Measurements from ENCODE around the gene PDSS2. TPM values are rescaled to one million over a fixed set of nuclear protein-coding genes. Genes with fewer than 3 reads are reported as not detected.
A peak's percentile ranks its signal among the peaks of the same experiment; 100 is the strongest.

PDSS2 gene, protein sequence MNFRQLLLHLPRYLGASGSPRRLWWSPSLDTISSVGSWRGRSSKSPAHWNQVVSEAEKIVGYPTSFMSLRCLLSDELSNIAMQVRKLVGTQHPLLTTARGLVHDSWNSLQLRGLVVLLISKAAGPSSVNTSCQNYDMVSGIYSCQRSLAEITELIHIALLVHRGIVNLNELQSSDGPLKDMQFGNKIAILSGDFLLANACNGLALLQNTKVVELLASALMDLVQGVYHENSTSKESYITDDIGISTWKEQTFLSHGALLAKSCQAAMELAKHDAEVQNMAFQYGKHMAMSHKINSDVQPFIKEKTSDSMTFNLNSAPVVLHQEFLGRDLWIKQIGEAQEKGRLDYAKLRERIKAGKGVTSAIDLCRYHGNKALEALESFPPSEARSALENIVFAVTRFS
- total RNA-seq, result 10 to 100 TPM; 19.4 to 19.8 TPM
- polyA plus RNA-seq, result 10 to 100 TPM in 1 of 2 donors, 1 to 10 TPM in 1; 6.6 to 11.7 TPM
- long read RNA-seq, donor 1, partial matches to known transcripts, result 0 of 7 reads
- long read RNA-seq, donor 1, other reads (novel, unspliced or antisense), result 0 of 7 reads
- long read RNA-seq, donor 2, partial matches to known transcripts, result 0 of 2 reads
- long read RNA-seq, donor 2, other reads (novel, unspliced or antisense), result 0 of 2 reads
- long read RNA-seq, donor 3, partial matches to known transcripts, result 0 of 2 reads
- long read RNA-seq, donor 3, other reads (novel, unspliced or antisense), result 0 of 2 reads
- long read RNA-seq, donor 4, result 0 reads
- long read RNA-seq, donor 5, partial matches to known transcripts, result 0 of 4 reads
- long read RNA-seq, donor 5, other reads (novel, unspliced or antisense), result 0 of 4 reads

DNA sequence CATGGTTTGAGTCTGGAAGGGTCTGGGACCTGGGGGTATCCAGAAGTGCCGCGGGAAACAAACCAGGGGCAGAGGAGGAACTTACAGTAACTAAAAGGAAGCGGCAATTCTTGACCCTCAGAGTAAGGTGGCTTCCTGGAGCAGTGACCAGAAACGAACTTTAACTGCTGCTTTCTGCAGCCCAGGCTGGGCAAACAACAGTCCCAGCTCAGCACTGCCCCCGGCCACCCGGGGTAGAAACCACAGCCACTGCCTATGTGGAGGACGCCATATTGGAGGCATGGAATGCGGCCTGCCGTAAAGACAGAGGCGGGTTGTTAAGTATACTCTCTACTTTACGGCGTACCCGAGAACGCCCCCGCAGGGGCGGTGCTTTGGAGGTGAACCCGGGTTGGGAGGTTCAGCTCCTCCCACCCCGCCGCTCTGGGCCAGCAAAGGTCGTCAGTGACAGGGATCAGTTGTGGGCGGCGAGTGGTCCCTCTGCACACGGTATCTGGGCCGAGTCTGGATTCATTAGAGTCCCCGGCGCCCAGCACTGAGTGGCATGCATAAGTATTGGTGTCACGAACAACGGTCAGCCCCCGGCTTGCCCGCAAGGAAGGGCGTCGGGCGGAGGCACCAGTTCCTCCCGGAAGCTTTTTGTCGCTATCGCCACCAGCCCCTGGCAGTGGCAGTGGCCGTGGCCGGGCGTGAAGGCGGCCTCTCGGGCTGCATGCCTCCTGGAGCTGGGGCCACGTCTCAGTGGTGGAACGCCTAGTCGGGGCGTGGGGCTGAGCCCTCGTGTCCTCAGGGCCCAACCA, at the start of gene PDSS2:
Gene PDSS2, minus strand, starts transcription at position 282 of the 800 bp plus-strand sequence. Its CDS starts 279 bp downstream, at position 3.
- peak; percentile 97 to 98 (median 98) for DNase-seq
- Histone ChIP-seq H3K27ac (ENCODE audit: low read depth in 1 of 2, low read length in 1 of 2) (peak within 1 kb of the TSS; percentile 89 to 99), H3K4me1 (ENCODE audit: control insufficient read depth in 5 of 5, insufficient read depth in 5 of 5, low read length in 5 of 5) (peaks cover 0 to 11% (median 2%) of the 10 kb centered on the region in 5 donors), H3K36me3 (ENCODE audit: control insufficient read depth in 4 of 4, insufficient read depth in 4 of 4, low read length in 4 of 4) (peaks cover 0 to 3% (median 0%) of the 10 kb centered on the region in 4 donors), H3K9me3 (ENCODE audit: control insufficient read depth in 4 of 4, insufficient read depth in 3 of 4, low read length in 3 of 4) (no peaks in the 10 kb centered on the region), H3K4me3 (peak within 1 kb of the TSS; percentile 71), H3K27me3 (ENCODE audit: control insufficient read depth in 3 of 3, insufficient read depth in 3 of 3, low read length in 2 of 3) (no peaks in the 10 kb centered on the region), H3K9ac (ENCODE audit: insufficient read depth in 1 of 2, low read length in 2 of 2) (peak within 1 kb of the TSS; percentile 88)
- 0% methylated on average over 46 of the region's 46 CpGs for WGBS, 2 donors
- ATAC-seq (ENCODE audit: insufficient read depth, low FRiP score), result peak; percentile 98
- TF ChIP-seq, protein P1, sequence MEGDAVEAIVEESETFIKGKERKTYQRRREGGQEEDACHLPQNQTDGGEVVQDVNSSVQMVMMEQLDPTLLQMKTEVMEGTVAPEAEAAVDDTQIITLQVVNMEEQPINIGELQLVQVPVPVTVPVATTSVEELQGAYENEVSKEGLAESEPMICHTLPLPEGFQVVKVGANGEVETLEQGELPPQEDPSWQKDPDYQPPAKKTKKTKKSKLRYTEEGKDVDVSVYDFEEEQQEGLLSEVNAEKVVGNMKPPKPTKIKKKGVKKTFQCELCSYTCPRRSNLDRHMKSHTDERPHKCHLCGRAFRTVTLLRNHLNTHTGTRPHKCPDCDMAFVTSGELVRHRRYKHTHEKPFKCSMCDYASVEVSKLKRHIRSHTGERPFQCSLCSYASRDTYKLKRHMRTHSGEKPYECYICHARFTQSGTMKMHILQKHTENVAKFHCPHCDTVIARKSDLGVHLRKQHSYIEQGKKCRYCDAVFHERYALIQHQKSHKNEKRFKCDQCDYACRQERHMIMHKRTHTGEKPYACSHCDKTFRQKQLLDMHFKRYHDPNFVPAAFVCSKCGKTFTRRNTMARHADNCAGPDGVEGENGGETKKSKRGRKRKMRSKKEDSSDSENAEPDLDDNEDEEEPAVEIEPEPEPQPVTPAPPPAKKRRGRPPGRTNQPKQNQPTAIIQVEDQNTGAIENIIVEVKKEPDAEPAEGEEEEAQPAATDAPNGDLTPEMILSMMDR (IDR thresholded peaks at IDR 0.05; ENCODE audit: control extremely low read depth, extremely low read depth), result peak; percentile 9

- H3K27ac ChIP-seq (ENCODE audit: low read depth in 1 of 2, low read length in 1 of 2), result no peak overlapping the region
- DNase-seq (no peak), ATAC-seq (ENCODE audit: insufficient read depth, low FRiP score) (no peak)
- TF ChIP-seq, protein P1 (IDR thresholded peaks at IDR 0.05; ENCODE audit: control extremely low read depth, extremely low read depth), result no peak
- peaks cover 0 to 6% (median 0%) of the 10 kb centered on the region in 5 donors for H3K4me1 ChIP-seq (ENCODE audit: control insufficient read depth in 5 of 5, insufficient read depth in 5 of 5, low read length in 5 of 5)
- H3K36me3 ChIP-seq (ENCODE audit: control insufficient read depth in 4 of 4, insufficient read depth in 4 of 4, low read length in 4 of 4), result peaks cover 0 to 4% (median 2%) of the 10 kb centered on the region in 4 donors
- no peak overlapping the region for H3K4me3 ChIP-seq
- 96 to 100% methylated on average over 1 of the region's 1 CpG for WGBS, 2 donors
- no peak overlapping the region for H3K9ac ChIP-seq (ENCODE audit: insufficient read depth in 1 of 2, low read length in 2 of 2)
- no peaks in the 10 kb centered on the region for H3K27me3 ChIP-seq (ENCODE audit: control insufficient read depth in 3 of 3, insufficient read depth in 3 of 3, low read length in 2 of 3)
- no peaks in the 10 kb centered on the region for H3K9me3 ChIP-seq (ENCODE audit: control insufficient read depth in 4 of 4, insufficient read depth in 3 of 4, low read length in 3 of 4)
Measured at GRCh38 chr6:107506145-107506544, 46.8 kb upstream of the PDSS2 start.

GRCh38 chr6:107504270-107505026, 45.1 kb upstream of the PDSS2 start:
- H3K9me3 ChIP-seq (ENCODE audit: control insufficient read depth in 4 of 4, insufficient read depth in 3 of 4, low read length in 3 of 4), result no peaks in the 10 kb centered on the region
- TF ChIP-seq, protein P1 (IDR thresholded peaks at IDR 0.05; ENCODE audit: control extremely low read depth, extremely low read depth), result no peak
- no peak overlapping the region for H3K4me3 ChIP-seq
- peaks cover 0 to 4% (median 2%) of the 10 kb centered on the region in 4 donors for H3K36me3 ChIP-seq (ENCODE audit: control insufficient read depth in 4 of 4, insufficient read depth in 4 of 4, low read length in 4 of 4)
- DNase-seq (no peak), ATAC-seq (ENCODE audit: insufficient read depth, low FRiP score) (no peak)
- 70 to 79% methylated on average over 4 of the region's 4 CpGs for WGBS, 2 donors
- no peak overlapping the region for H3K27ac ChIP-seq (ENCODE audit: low read depth in 1 of 2, low read length in 1 of 2)
- H3K9ac ChIP-seq (ENCODE audit: insufficient read depth in 1 of 2, low read length in 2 of 2), result no peak overlapping the region
- H3K4me1 ChIP-seq (ENCODE audit: control insufficient read depth in 5 of 5, insufficient read depth in 5 of 5, low read length in 5 of 5), result peaks cover 0 to 8% (median 0%) of the 10 kb centered on the region in 5 donors
- no peaks in the 10 kb centered on the region for H3K27me3 ChIP-seq (ENCODE audit: control insufficient read depth in 3 of 3, insufficient read depth in 3 of 3, low read length in 2 of 3)

Measured in lung (tissue), 16 donors.